K562 (cell line): ENCODE results near the gene IQCK. TPM values are rescaled to one million over a fixed set of nuclear protein-coding genes. Genes with fewer than 3 reads are reported as not detected.
"Not testable (repeated sequence)": the region's sequence is repeated elsewhere in the genome, so short reads cannot be mapped to it uniquely, and the experiment has no call there.

Experiments
- ATAC-seq: fragments of 200-7000 bp; cut with Tn5 transposase; 3 replicates; pipeline ENCODE4 v1.9.1; 2020; ENCODE audit warnings: moderate library complexity
- BruUV-seq: library from RNA; stranded (reverse); fragments of 400-500 nt; replicated peaks from 2 replicates; lab custom pipeline; 2021; lab: Mats Ljungman, UMichigan
- CTCF ChIA-PET: fragments of 300-600 bp; formaldehyde crosslinking; extraction: SDS; loops from one replicate; lab custom pipeline; 2021; ENCODE audit warnings: low intra/inter-chr PET ratio; lab: Yijun Ruan, JAX
- POLR2A ChIA-PET: fragments of 300-600, 350-650 bp; sonication (Branson Sonifier 250); formaldehyde crosslinking; extraction: SDS; loops from one replicate; lab custom pipeline; 2021; ENCODE audit warnings: antibody characterized with exemption, inconsistent platforms; lab: Yijun Ruan, JAX
- DNase-seq, 4 experiments: peaks; one replicate each; pipeline versions ENCODE4 v3.0.0 to v3.0.0-alpha.2; 2011 to 2018; ENCODE audit warnings: low spot score in 3 of 4, mixed read lengths in 3 of 4; ENCODE audit errors: extremely low read depth in 1 of 4
- FAIRE-seq: peaks from 2 replicates; lab custom pipeline; 2011; peaks lifted over from hg19 to GRCh38; lab: Jason Lieb, UNC
- H2AFZ ChIP-seq: 2 replicates; pipeline ENCODE4 v1.6.0; 2011; ENCODE audit warnings: low read depth, low read length, control low read depth, inconsistent platforms
- H3K27ac ChIP-seq: fragments of 200-600 bp; 3 replicates; pipeline ENCODE4 v1.8.0; 2011; ENCODE audit warnings: low read depth, mild to moderate bottlenecking, control low read depth, inconsistent platforms, low read length, moderate library complexity, mixed read lengths; ENCODE audit errors: extremely low read depth
- H3K27me3 ChIP-seq, 2 experiments: fragments of 300-600 bp in 1 of 2; 2 replicates in 1 of 2; 3 replicates in 1 of 2; pipeline versions ENCODE4 v1.6.0 to v1.8.0; 2011; ENCODE audit warnings: inconsistent platforms in 2 of 2, low read length in 2 of 2, mild to moderate bottlenecking in 1 of 2, mixed read lengths in 1 of 2, moderate library complexity in 1 of 2; ENCODE audit not compliant: control insufficient read depth in 2 of 2, insufficient read depth in 2 of 2
- H3K36me3 ChIP-seq: fragments of 300-600 bp; 3 replicates; pipeline ENCODE4 v1.8.0; 2011; ENCODE audit warnings: mild to moderate bottlenecking, low read length, inconsistent platforms; ENCODE audit not compliant: control insufficient read depth, insufficient read depth
- H3K4me1 ChIP-seq, 2 experiments: fragments of 200-600 bp in 1 of 2; replicated peaks in 1 of 2; 2 replicates in 1 of 2; 3 replicates in 1 of 2; pipeline versions ENCODE4 v1.5.1 to v1.8.0; 2011; ENCODE audit warnings: inconsistent platforms in 2 of 2, low read length in 2 of 2, mild to moderate bottlenecking in 1 of 2, mixed read lengths in 1 of 2, moderate library complexity in 1 of 2; ENCODE audit not compliant: control insufficient read depth in 2 of 2, insufficient read depth in 2 of 2
- H3K4me2 ChIP-seq: 2 replicates; pipeline ENCODE4 v1.6.1; 2011; ENCODE audit warnings: low read length, control low read depth, inconsistent platforms, mixed read lengths; ENCODE audit not compliant: insufficient read depth
- H3K4me3 ChIP-seq: fragments of 200-600 bp; sonication (generic), shearing (Covaris generic); 2 replicates; pipeline ENCODE4 v1.5.1; 2016; ENCODE audit warnings: control low read depth, inconsistent platforms
- H3K79me2 ChIP-seq: fragments of 200-600 bp; 3 replicates; pipeline ENCODE4 v1.8.0; 2011; ENCODE audit warnings: low read length, inconsistent platforms; ENCODE audit not compliant: control insufficient read depth, insufficient read depth
- H3K9ac ChIP-seq, 2 experiments: 2 replicates each; pipeline versions ENCODE4 v1.6.0 to v1.6.1; 2011; ENCODE audit warnings: low read depth in 2 of 2, low read length in 2 of 2, control low read depth in 1 of 2, inconsistent platforms in 1 of 2, mild to moderate bottlenecking in 1 of 2, mixed read lengths in 1 of 2; ENCODE audit not compliant: insufficient read depth in 1 of 2
- H3K9me1 ChIP-seq: one replicate; pipeline ENCODE4 v1.6.0; 2011; ENCODE audit warnings: inconsistent platforms, mild to moderate bottlenecking, low read length, moderate library complexity; ENCODE audit not compliant: control insufficient read depth, insufficient read depth
- H3K9me3 ChIP-seq: replicated peaks from 2 replicates; pipeline ENCODE4 v1.5.1; 2011; ENCODE audit warnings: low read depth, low read length, inconsistent platforms; ENCODE audit not compliant: control insufficient read depth, insufficient read depth
- H4K20me1 ChIP-seq: replicated peaks from 2 replicates; pipeline ENCODE4 v1.6.1; 2011; ENCODE audit warnings: low read length, inconsistent platforms, mixed read lengths; ENCODE audit not compliant: control insufficient read depth, insufficient read depth
- GATAD2B ChIP-seq: fragments of 450-650 bp; IDR thresholded peaks from 2 replicates; pipeline ENCODE4 v1.6.1; 2017; ENCODE audit warnings: mild to moderate bottlenecking, borderline replicate concordance
- NR2F6 ChIP-seq: fragments of 450-650 bp; formaldehyde crosslinking; IDR thresholded peaks from 2 replicates; pipeline ENCODE4 v1.4.0; 2020; ENCODE audit warnings: mild to moderate bottlenecking
- TFAM ChIP-seq: fragments of 250-450 bp; sonication (Bioruptor Pico); conservative IDR thresholded peaks from 2 replicates; pipeline ENCODE4 v1.5.0; 2021; ENCODE audit warnings: mild to moderate bottlenecking, moderate library complexity
- ZNF175 ChIP-seq: fragments of 200-800 bp; sonication (Bioruptor generic); IDR thresholded peaks from 2 replicates; pipeline ENCODE4 v1.6.1; 2016; ENCODE audit warnings: low read depth, mild to moderate bottlenecking, missing genetic modification characterization, missing compliant biosample characterization
- WGBS: fragments of 100-300 bp; shearing (Covaris generic); methylation state at CpG from one replicate; pipeline ENCODE4 v1.1.6; 2016; ENCODE audit warnings: low coverage, mixed read lengths; ENCODE audit not compliant: insufficient coverage; ENCODE audit errors: missing lambda C conversion rate; 5-methylcytosine and 5-hydroxymethylcytosine counted together
- in situ Hi-C: fragments of 300-500 bp; cut with MboI; formaldehyde crosslinking; loops from 4 replicates; pipeline ENCODE4 v1.15.0; 2018; ENCODE audit warnings: inconsistent platforms, mixed read lengths
- intact Hi-C: fragments of 100-400 bp; cut with micrococcal nuclease; formaldehyde crosslinking; loops from 2 replicates; pipeline ENCODE4 v1.14.2; 2022
- polyA plus RNA-seq, 8 experiments: library from polyadenylated mRNA; depleted of rRNA in 4 of 8; stranded (reverse) in 5 of 8; unstranded in 3 of 8; fragments of >200 nt; fragmentation: Nextera tagmentation in 2 of 8; fragmentation: Illumina TruSeq in 1 of 8; extraction: Ambion mirVana in 2 of 8; extraction: Trizol in 1 of 8; gene quantifications; 2 replicates each; pipeline versions ENCODE4 v1.2.1 to v1.2.3, GENCODE V29; 2011 to 2014; ENCODE audit warnings: inconsistent platforms in 1 of 8, missing spikeins in 1 of 8
- total RNA-seq, 7 experiments: library from RNA; depleted of rRNA in 6 of 7; stranded (reverse); fragments of >200 nt in 6 of 7; fragmentation: Illumina TruSeq in 2 of 7; extraction: Trizol in 2 of 7; gene quantifications; 2 replicates each; pipeline versions ENCODE4 v1.2.1 to v1.2.3, GENCODE V29; 2011 to 2021; ENCODE audit warnings: low replicate concordance in 1 of 7
- TF ChIP-seq, protein P1 (sequence below): fragments of 450-650 bp; IDR thresholded peaks from 2 replicates; pipeline ENCODE4 v1.6.1; 2017; ENCODE audit warnings: antibody characterized with exemption, mild to moderate bottlenecking
- TF ChIP-seq, protein P2 (sequence below): IDR thresholded peaks from 2 replicates; pipeline ENCODE4 v1.6.1; 2011; ENCODE audit warnings: borderline replicate concordance, low read depth, mild to moderate bottlenecking, moderate library complexity, low read length; ENCODE audit not compliant: insufficient read depth, poor library complexity, severe bottlenecking

IQCK gene
- total and polyA plus RNA-seq, 9 of the 15 experiments (the other 6 are each of a cell fraction or from before 2014, with no cell fraction given): 5.2 to 12.2 (median 7.3) TPM

DNA sequence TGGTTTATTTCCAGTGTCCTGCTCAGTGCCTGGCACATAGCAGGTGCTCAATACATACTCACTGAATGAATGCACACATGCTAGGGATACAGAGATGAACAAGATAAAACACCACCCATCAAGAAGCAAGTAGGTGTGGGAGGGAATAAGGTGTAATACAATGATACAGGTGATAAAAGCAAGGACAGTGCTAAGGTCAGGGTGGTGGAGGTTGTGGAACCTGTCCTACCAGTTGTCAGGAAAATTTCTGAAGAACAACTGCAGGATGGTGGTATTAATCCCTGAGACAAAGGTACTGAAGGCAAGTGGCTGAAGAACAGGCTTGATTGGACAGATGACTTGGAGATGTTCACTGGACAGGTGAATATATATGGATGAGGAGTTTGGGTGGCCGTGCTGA is 1.9 kb upstream of the IQCK start:
- Histone ChIP-seq H3K36me3 (peaks cover 49% of the 10 kb centered on the region), H3K27ac (no peak overlapping the region), H3K4me3 (peak overlapping the region; percentile 68), H3K79me2 (peaks cover 85% of the 10 kb centered on the region), H3K4me2 (peak overlapping the region; percentile 96), H3K9me3 (no peaks in the 10 kb centered on the region), H3K9me1 (peaks cover 1% of the 10 kb centered on the region), H4K20me1 (peaks cover 20% of the 10 kb centered on the region; the same call in 1 of the 2 replicates), H2AFZ (no peak overlapping the region), H3K27me3 (no peaks in the 10 kb centered on the region), H3K4me1 (peaks cover 20 to 35% of the 10 kb centered on the region in 2 experiments; a peak in 4 of 5 replicates), H3K9ac (peak overlapping the region; percentile 14 to 21; a peak in 2 of 4 replicates)
- POLR2A ChIA-PET: interaction anchor here (1.9 kb wide), 1 partner anchor 9 kb away, joined by 6 read pairs; no protein-coding TSS in a partner anchor
- intact Hi-C loops: no loop called here
- ATAC-seq (no peak), DNase-seq (no peak), FAIRE-seq (no peak)
- CTCF ChIA-PET: no interaction called here
- in situ Hi-C loops: no loop called here
- WGBS: 18% methylated on average over 1 of the region's 1 CpG
- BruUV-seq: no TSS peak
- TF ChIP-seq, protein P1, sequence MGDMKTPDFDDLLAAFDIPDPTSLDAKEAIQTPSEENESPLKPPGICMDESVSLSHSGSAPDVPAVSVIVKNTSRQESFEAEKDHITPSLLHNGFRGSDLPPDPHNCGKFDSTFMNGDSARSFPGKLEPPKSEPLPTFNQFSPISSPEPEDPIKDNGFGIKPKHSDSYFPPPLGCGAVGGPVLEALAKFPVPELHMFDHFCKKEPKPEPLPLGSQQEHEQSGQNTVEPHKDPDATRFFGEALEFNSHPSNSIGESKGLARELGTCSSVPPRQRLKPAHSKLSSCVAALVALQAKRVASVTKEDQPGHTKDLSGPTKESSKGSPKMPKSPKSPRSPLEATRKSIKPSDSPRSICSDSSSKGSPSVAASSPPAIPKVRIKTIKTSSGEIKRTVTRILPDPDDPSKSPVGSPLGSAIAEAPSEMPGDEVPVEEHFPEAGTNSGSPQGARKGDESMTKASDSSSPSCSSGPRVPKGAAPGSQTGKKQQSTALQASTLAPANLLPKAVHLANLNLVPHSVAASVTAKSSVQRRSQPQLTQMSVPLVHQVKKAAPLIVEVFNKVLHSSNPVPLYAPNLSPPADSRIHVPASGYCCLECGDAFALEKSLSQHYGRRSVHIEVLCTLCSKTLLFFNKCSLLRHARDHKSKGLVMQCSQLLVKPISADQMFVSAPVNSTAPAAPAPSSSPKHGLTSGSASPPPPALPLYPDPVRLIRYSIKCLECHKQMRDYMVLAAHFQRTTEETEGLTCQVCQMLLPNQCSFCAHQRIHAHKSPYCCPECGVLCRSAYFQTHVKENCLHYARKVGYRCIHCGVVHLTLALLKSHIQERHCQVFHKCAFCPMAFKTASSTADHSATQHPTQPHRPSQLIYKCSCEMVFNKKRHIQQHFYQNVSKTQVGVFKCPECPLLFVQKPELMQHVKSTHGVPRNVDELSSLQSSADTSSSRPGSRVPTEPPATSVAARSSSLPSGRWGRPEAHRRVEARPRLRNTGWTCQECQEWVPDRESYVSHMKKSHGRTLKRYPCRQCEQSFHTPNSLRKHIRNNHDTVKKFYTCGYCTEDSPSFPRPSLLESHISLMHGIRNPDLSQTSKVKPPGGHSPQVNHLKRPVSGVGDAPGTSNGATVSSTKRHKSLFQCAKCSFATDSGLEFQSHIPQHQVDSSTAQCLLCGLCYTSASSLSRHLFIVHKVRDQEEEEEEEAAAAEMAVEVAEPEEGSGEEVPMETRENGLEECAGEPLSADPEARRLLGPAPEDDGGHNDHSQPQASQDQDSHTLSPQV: no peak
- TF ChIP-seq GATAD2B (no peak), ZNF175 (CRISPR knock-in tag) (no peak), NR2F6 (no peak), TFAM (CRISPR knock-in tag) (no peak)
- TF ChIP-seq, protein P2, sequence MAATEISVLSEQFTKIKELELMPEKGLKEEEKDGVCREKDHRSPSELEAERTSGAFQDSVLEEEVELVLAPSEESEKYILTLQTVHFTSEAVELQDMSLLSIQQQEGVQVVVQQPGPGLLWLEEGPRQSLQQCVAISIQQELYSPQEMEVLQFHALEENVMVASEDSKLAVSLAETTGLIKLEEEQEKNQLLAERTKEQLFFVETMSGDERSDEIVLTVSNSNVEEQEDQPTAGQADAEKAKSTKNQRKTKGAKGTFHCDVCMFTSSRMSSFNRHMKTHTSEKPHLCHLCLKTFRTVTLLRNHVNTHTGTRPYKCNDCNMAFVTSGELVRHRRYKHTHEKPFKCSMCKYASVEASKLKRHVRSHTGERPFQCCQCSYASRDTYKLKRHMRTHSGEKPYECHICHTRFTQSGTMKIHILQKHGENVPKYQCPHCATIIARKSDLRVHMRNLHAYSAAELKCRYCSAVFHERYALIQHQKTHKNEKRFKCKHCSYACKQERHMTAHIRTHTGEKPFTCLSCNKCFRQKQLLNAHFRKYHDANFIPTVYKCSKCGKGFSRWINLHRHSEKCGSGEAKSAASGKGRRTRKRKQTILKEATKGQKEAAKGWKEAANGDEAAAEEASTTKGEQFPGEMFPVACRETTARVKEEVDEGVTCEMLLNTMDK: no peak

DNA sequence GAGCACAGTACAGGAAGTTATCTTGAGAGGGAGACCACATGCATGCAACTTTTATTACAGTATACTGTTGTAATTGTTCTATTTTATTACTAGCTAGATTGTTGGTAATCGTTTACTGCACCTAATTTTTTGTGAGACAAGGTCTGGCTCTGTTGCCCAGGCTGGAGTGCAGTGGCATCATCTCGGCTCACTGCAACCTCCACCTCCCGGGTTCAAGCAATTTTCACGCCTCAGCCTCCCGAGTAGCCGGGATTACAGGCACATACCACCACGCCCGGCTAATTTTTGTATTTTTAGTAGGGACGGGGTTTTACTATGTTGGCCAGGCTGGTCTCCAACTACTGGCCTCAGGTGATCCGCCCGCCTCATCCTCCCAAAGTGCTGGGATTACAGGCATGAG is 1.3 kb upstream of the IQCK start:
- Histone ChIP-seq H3K36me3 (peaks cover 44% of the 10 kb centered on the region), H3K79me2 (peaks cover 79% of the 10 kb centered on the region), H3K4me2 (peak overlapping the region; percentile 96), H4K20me1 (peaks cover 20% of the 10 kb centered on the region; the same call in 1 of the 2 replicates), H3K4me1 (peaks cover 19 to 38% of the 10 kb centered on the region in 2 experiments; a peak in 4 of 5 replicates), H3K9ac (peak overlapping the region; percentile 80 to 99; a peak in 3 of 4 replicates), H3K4me3 (peak overlapping the region; percentile 68)
- intact Hi-C loops, H3K27me3 ChIP-seq, CTCF ChIA-PET, FAIRE-seq, H3K9me3 ChIP-seq, H3K9me1 ChIP-seq, H3K27ac ChIP-seq, H2AFZ ChIP-seq, DNase-seq, in situ Hi-C loops, ATAC-seq, BruUV-seq: not testable (repeated sequence)
- POLR2A ChIA-PET: interaction anchor here (1.9 kb wide), 1 partner anchor 10 kb away, joined by 6 read pairs; no protein-coding TSS in a partner anchor
- 14% methylated on average over 11 of the region's 11 CpGs for WGBS
